Gastroesophageal sphincter (tissue), 4 donors: ENCODE data around the gene IL13RA1. TPM values are rescaled to one million over a fixed set of nuclear protein-coding genes. Genes with fewer than 3 reads are reported as not detected.
"Not testable (repeated sequence)": the region's sequence is repeated elsewhere in the genome, so short reads cannot be mapped to it uniquely, and the experiment has no call there.

Experiments
- ATAC-seq: fragments of 150-250 bp; one replicate; pipeline ENCODE4 v1.9.1; 2016; ENCODE audit warnings: mild to moderate bottlenecking, moderate library complexity
- H3K27ac ChIP-seq, 4 donors: fragments of 200-600 bp; sonication (generic) in 3 of 4; 1 replicate in 3 of 4; 2 replicates in 1 of 4; pipeline ENCODE4 v1.5.1; 2016 to 2019
- H3K27me3 ChIP-seq: fragments of 200-600 bp; sonication (generic); one replicate; pipeline ENCODE4 v1.5.1; 2019
- H3K36me3 ChIP-seq, 2 donors: fragments of 200-600 bp; sonication (generic); one replicate each; pipeline ENCODE4 v1.5.1; 2019; ENCODE audit warnings: control low read depth in 1 of 2
- H3K4me1 ChIP-seq, 3 donors: fragments of 200-600 bp; sonication (generic); 1 replicate in 2 of 3; 2 replicates in 1 of 3; pipeline ENCODE4 v1.5.1; 2016 to 2019; ENCODE audit warnings: control low read depth in 2 of 3
- H3K4me3 ChIP-seq, 2 donors: fragments of 200-600 bp; sonication (generic); one replicate each; pipeline ENCODE4 v1.5.1; 2019; ENCODE audit warnings: mild to moderate bottlenecking in 1 of 2, moderate library complexity in 1 of 2
- H3K9me3 ChIP-seq, 3 donors: fragments of 200-600 bp; sonication (generic); one replicate each; pipeline ENCODE4 v1.5.1; 2017 to 2019; ENCODE audit warnings: control low read depth in 2 of 3
- EP300 ChIP-seq: sonication (generic); formaldehyde crosslinking; IDR thresholded peaks from one replicate; pipeline ENCODE4 v1.6.1; 2017; ENCODE audit warnings: antibody characterized with exemption, mild to moderate bottlenecking
- POLR2A ChIP-seq, 2 donors: fragments of 450-650 bp; IDR thresholded peaks; one replicate each; pipeline ENCODE4 v1.6.1; 2017; ENCODE audit warnings: antibody characterized with exemption in 2 of 2, mild to moderate bottlenecking in 2 of 2, moderate library complexity in 1 of 2
- POLR2AphosphoS5 ChIP-seq: sonication (generic); formaldehyde crosslinking; IDR thresholded peaks from one replicate; pipeline ENCODE4 v1.6.1; 2017; ENCODE audit warnings: antibody characterized with exemption
- WGBS, 2 donors: methylation state at CpG; one replicate each; pipeline ENCODE4 v1.1.5; 2018; ENCODE audit warnings: low coverage in 1 of 2; 5-methylcytosine and 5-hydroxymethylcytosine counted together
- total RNA-seq, 4 donors: library from RNA; depleted of rRNA; stranded (reverse); fragments of >200 nt; gene quantifications; one replicate each; pipeline ENCODE4 v1.1.0, GENCODE V29; 2016
- TF ChIP-seq, protein P1 (sequence below), 4 experiments: fragments of 200-600 bp in 2 of 4; fragments of 450-650 bp in 2 of 4; sonication (generic) in 1 of 4; IDR thresholded peaks; one replicate each; pipeline ENCODE4 v1.5.1; 2017 to 2019; ENCODE audit warnings: antibody characterized with exemption in 4 of 4, mild to moderate bottlenecking in 2 of 4, moderate library complexity in 2 of 4

Gene IL13RA1
- total RNA-seq, 4 donors from 2014 or later = 63.7 to 121 (median 105) TPM

DNA sequence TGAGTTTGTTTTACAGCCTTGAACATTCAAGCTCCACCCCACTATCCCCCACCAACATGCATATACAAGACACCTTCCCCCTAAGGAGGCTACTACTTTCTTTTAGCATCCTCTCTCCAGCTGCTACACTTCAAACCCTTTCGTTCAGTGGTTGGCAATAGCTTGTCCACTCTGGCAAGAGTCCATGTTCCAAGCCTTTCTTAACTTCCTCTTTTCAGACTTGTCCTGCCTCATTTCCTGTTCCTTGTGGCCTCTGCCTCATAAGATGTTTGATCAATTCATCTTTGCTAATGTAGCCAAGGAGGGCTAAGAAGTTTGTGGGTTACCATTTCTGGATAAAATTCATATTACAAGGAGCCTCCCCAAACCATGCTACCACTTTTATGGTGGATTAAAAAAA is 75.5 kb downstream of the IL13RA1 start:
- Histone ChIP-seq H3K4me1 (peaks cover 0 to 20% (median 0%) of the 10 kb centered on the region in 3 donors), H3K36me3 (no peaks in the 10 kb centered on the region), H3K27ac (peak overlapping the region in 2 of 4 donors; percentile 10 to 30), H3K27me3 (no peaks in the 10 kb centered on the region), H3K4me3 (no peak overlapping the region), H3K9me3 (no peaks in the 10 kb centered on the region)
- ATAC-seq = peak; percentile 38
- TF ChIP-seq EP300 = no peak
- TF ChIP-seq POLR2AphosphoS5 = peak; percentile 13
- TF ChIP-seq, protein P1, sequence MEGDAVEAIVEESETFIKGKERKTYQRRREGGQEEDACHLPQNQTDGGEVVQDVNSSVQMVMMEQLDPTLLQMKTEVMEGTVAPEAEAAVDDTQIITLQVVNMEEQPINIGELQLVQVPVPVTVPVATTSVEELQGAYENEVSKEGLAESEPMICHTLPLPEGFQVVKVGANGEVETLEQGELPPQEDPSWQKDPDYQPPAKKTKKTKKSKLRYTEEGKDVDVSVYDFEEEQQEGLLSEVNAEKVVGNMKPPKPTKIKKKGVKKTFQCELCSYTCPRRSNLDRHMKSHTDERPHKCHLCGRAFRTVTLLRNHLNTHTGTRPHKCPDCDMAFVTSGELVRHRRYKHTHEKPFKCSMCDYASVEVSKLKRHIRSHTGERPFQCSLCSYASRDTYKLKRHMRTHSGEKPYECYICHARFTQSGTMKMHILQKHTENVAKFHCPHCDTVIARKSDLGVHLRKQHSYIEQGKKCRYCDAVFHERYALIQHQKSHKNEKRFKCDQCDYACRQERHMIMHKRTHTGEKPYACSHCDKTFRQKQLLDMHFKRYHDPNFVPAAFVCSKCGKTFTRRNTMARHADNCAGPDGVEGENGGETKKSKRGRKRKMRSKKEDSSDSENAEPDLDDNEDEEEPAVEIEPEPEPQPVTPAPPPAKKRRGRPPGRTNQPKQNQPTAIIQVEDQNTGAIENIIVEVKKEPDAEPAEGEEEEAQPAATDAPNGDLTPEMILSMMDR (IDR thresholded peaks at IDR 0.05) = no peak
- TF ChIP-seq POLR2A (IDR thresholded peaks at IDR 0.05) = no peak
- 13 to 27% methylated on average over 1 of the region's 1 CpG for WGBS, 2 donors

DNA sequence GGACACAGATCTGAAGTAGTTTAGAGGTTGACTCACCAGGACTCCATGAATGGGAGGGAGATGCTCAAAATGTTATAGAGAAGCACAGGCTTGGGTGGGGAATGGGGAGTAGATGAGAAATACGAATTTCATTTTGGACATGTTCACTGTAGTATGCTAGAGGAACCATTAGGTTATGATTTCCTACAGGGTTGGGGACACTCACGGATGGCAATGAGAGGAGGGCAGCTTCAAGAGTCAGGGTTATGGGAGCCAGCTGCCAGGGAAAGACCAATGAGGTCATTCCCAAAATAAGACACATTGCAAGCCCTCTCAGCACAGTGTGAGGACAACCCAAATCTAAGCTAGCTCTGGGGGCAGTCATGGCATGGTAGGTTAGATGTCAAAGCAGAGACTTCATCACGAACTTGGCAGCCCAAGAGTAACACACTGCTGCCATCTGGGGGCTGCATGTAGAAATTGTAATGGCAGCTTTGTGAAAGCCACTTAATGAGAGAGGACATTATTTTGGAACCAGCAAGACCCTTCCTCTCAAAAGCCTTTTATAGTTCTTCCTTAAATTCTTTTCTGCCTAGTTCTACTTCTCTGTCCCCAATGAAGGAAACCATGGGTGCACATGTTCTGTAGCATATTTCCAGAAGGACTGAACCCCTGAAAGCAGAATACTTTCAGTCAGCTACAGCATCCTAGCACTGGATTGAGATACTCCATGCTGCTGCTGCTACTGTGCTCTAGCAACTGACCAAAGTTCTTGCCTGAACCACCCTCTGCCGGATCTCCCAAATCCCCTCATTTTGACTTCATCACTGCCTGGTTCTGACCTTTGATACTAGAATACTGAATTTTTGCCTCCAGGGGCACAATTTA is 80.0 kb downstream of the IL13RA1 start:
- no peaks in the 10 kb centered on the region for H3K36me3 ChIP-seq
- H3K4me1 ChIP-seq = peaks cover 0 to 12% (median 0%) of the 10 kb centered on the region in 3 donors
- TF ChIP-seq, protein P1 (IDR thresholded peaks at IDR 0.05) = peak; percentile 38 to 75 (median 58)
- TF ChIP-seq POLR2A (IDR thresholded peaks at IDR 0.05) = no peak
- H3K9me3 ChIP-seq = no peaks in the 10 kb centered on the region
- no peak overlapping the region for H3K4me3 ChIP-seq
- WGBS, 2 donors = 37 to 60% methylated on average over 1 to 4 of the region's 4 CpGs
- H3K27me3 ChIP-seq = no peaks in the 10 kb centered on the region
- peak; percentile 65 for ATAC-seq
- H3K27ac ChIP-seq = no peak overlapping the region

DNA sequence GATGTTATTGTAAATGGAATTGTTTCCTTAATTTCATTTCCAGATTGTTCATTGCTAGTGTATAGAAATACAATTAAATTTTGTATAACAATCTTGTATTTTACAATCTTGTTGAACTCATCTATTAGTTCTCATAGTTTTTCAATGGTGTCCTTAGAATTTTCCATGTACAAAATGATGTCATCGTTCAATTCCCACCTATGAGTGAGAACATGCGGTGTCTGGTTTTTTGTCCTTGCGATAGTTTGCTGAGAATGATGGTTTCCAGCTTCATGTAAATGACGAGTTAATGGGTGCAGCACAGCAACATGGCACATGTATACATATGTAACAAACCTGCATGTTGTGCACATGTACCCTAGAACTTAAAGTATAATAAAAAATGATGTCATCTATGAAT is 89.9 kb downstream of the IL13RA1 start:
- ATAC-seq, H3K27ac ChIP-seq, H3K4me1 ChIP-seq, H3K27me3 ChIP-seq, H3K9me3 ChIP-seq, H3K4me3 ChIP-seq, H3K36me3 ChIP-seq: not testable (repeated sequence)
- 84 to 100% methylated on average over 3 to 4 of the region's 4 CpGs for WGBS, 2 donors

DNA sequence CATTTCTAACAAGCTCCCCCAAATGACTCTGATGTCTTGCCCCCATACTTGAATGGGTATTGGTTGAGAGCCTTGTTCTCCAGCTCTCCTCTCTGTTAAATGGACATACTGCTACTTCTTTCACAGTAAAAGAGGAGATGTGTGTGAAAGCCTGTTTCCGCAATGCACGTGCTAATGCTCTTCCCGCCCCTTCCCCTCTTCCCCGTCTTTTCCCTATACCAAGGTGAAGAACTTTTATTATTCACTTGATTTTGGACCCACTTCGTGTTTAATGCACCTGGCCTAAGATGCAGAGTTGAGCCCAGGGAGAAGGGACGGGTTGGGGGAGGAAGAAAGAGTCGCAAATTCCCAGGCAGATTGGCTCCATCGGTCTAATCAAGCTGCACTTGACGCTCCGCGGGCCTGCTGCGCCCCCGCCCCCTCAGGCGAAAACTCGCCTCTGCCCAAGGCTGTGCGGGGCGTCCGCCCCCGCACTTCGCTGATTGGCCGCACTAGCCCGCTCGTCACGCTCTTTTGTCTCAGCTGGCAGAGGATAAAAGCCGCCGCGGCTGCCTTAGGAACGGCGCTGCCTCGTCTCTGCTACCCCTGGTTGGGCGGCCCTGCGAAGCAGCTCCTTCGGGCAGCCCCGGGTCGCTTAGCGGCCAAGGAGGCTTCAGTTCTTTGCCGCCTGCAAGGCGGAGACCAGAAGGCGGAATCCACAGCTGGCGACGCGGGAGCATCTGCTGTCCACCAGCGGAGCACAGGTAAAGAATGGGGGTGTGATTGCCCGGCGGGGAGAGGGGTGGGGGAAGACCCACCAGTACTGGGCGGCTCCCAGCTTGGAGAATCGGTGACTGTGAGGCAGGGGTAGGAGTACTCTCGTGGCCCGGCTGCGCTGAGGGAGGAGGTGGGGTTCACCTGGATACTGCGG is 96.1 kb downstream of the IL13RA1 start, which contains the start of gene ZCCHC12:
ZCCHC12 (plus strand) TSS at position 562 of the 910 bp plus-strand sequence. CDS start 1,421 bp downstream, outside the sequence.
- H3K27ac ChIP-seq = no peak within 1 kb of the TSS
- TF ChIP-seq POLR2A (IDR thresholded peaks at IDR 0.05) (no peak), EP300 (no peak), POLR2AphosphoS5 (no peak)
- TF ChIP-seq, protein P1 (IDR thresholded peaks at IDR 0.05) = no peak
- 54% methylated on average over 6 of the region's 51 CpGs; no CpG with 5 or more reads in 1 of the 2 donors for WGBS, 2 donors
- H3K36me3 ChIP-seq = no peaks in the 10 kb centered on the region
- peak; percentile 71 for ATAC-seq
- peaks cover 6% of the 10 kb centered on the region for H3K27me3 ChIP-seq
- peaks cover 0 to 11% (median 3%) of the 10 kb centered on the region in 3 donors for H3K4me1 ChIP-seq
- peak within 1 kb of the TSS; percentile 12 to 41 for H3K4me3 ChIP-seq
- no peaks in the 10 kb centered on the region for H3K9me3 ChIP-seq

DNA sequence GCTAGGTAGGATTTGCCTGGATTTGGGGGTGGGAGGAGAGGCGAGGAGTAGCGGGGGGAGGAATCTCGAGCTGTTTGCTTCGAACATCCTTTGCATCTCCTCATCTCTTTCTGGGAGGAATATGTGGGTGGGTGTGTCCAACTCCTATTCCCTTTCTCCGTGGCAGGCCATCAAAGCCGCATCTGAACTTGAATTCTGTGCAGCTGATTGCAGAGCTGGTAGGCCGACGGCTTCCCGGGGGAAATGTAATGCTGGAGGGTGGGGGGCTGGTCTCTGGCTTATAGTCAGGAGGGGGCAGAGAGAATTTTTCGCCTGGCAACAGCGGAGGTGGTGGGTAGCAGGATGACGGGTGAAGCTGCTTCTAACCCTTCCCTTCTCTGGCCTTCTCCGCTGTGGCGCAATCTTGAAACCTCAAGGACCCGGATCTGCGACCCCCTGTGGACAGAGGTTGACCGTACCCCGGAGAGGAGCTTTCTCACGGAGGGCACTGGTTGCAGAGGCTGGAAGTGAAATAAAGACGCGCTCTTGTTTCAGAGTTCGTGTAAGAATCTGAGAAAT is 96.8 kb downstream of the IL13RA1 start:
- TF ChIP-seq POLR2A (IDR thresholded peaks at IDR 0.05) (no peak), EP300 (no peak), POLR2AphosphoS5 (no peak)
- TF ChIP-seq, protein P1 (IDR thresholded peaks at IDR 0.05) = no peak
- Histone ChIP-seq H3K36me3 (no peaks in the 10 kb centered on the region), H3K4me3 (peak overlapping the region in 1 of 2 donors; percentile 41), H3K27ac (no peak overlapping the region), H3K27me3 (peaks cover 6% of the 10 kb centered on the region), H3K9me3 (no peaks in the 10 kb centered on the region), H3K4me1 (peaks cover 0 to 11% (median 3%) of the 10 kb centered on the region in 3 donors)
- ATAC-seq = no peak
- WGBS, 2 donors = 3 to 52% methylated on average over 5 to 16 of the region's 22 CpGs
